Sigmoid colon (tissue), 7 donors: ENCODE data around the gene ZNF710. TPM values are rescaled to one million over a fixed set of nuclear protein-coding genes. Genes with fewer than 3 reads are reported as not detected.

Source experiments
- DNase-seq: peaks from one replicate; pipeline ENCODE4 v3.0.0-alpha.2; 2019
- H3K27ac ChIP-seq, 4 donors: fragments of 200-600 bp; sonication (generic); one replicate each; pipeline ENCODE4 v1.5.1; 2016 to 2019; ENCODE audit warnings: mild to moderate bottlenecking in 1 of 4
- H3K27me3 ChIP-seq, 3 donors: fragments of 200-600 bp; sonication (generic); one replicate each; pipeline ENCODE4 v1.5.1; 2019; ENCODE audit warnings: mild to moderate bottlenecking in 1 of 3
- H3K36me3 ChIP-seq, 4 donors: fragments of 200-600 bp; sonication (generic); one replicate each; pipeline ENCODE4 v1.5.1; 2016 to 2019
- H3K4me1 ChIP-seq, 4 donors: fragments of 200-600 bp; sonication (generic); one replicate each; pipeline ENCODE4 v1.5.1; 2017 to 2019
- H3K4me3 ChIP-seq, 4 donors: fragments of 200-600 bp; sonication (generic); one replicate each; pipeline ENCODE4 v1.5.1; 2017 to 2019; ENCODE audit warnings: mild to moderate bottlenecking in 2 of 4, moderate library complexity in 1 of 4
- H3K9me3 ChIP-seq, 4 donors: fragments of 200-600 bp in 3 of 4; sonication (generic) in 3 of 4; one replicate each; pipeline versions ENCODE4 v1.5.1 to v1.6.1; 2013 to 2019
- EP300 ChIP-seq, 4 donors: sonication (generic); formaldehyde crosslinking; IDR thresholded peaks; one replicate each; pipeline ENCODE4 v1.6.1; 2017; ENCODE audit warnings: antibody characterized with exemption in 4 of 4
- POLR2A ChIP-seq, 2 donors: fragments of 450-650 bp; IDR thresholded peaks; one replicate each; pipeline ENCODE4 v1.6.1; 2016; ENCODE audit warnings: antibody characterized with exemption in 2 of 2, mild to moderate bottlenecking in 2 of 2, moderate library complexity in 2 of 2
- POLR2AphosphoS5 ChIP-seq, 4 donors: sonication (generic); formaldehyde crosslinking; IDR thresholded peaks; one replicate each; pipeline ENCODE4 v1.6.1; 2017; ENCODE audit warnings: antibody characterized with exemption in 4 of 4
- WGBS, 2 donors: extraction: QIAGEN DNeasy Blood & Tissue Kit; methylation state at CpG; one replicate each; pipeline ENCODE4 v1.1.7; 2013; 5-methylcytosine and 5-hydroxymethylcytosine counted together
- intact Hi-C: fragments of 100-400 bp; cut with DNase I; formaldehyde crosslinking; loops from one replicate; pipeline ENCODE4 v1.15.1; 2023
- polyA plus RNA-seq, 3 donors: library from polyadenylated mRNA; stranded (reverse); fragments of 200-250 nt; gene quantifications; one replicate each; pipeline ENCODE4 v1.2.3, GENCODE V29; 2013
- total RNA-seq, 4 donors: library from RNA; depleted of rRNA; stranded (reverse); fragments of >200 nt; gene quantifications; one replicate each; pipeline ENCODE4 v1.1.0, GENCODE V29; 2016
- TF ChIP-seq, protein P1 (sequence below), 4 experiments: fragments of 450-650 bp in 3 of 4; fragments of 200-600 bp in 1 of 4; IDR thresholded peaks; one replicate each; pipeline ENCODE4 v1.5.1; 2016 to 2019; ENCODE audit warnings: antibody characterized with exemption in 4 of 4, mild to moderate bottlenecking in 3 of 4, moderate library complexity in 2 of 4
- donor health status: healthy with polysubstance abuse.
- donor health status: Bipolar disorder and iron deficiency.
- donor health status: healthy.

ZNF710 gene
- total and polyA plus RNA-seq, 7 donors, result 5.3 to 28.2 (median 10.0) TPM

- H3K36me3 ChIP-seq, result no peaks in the 10 kb centered on the region
- H3K4me3 ChIP-seq, result no peak overlapping the region
- no peak for TF ChIP-seq EP300 (IDR thresholded peaks at IDR 0.05)
- TF ChIP-seq, protein P1, sequence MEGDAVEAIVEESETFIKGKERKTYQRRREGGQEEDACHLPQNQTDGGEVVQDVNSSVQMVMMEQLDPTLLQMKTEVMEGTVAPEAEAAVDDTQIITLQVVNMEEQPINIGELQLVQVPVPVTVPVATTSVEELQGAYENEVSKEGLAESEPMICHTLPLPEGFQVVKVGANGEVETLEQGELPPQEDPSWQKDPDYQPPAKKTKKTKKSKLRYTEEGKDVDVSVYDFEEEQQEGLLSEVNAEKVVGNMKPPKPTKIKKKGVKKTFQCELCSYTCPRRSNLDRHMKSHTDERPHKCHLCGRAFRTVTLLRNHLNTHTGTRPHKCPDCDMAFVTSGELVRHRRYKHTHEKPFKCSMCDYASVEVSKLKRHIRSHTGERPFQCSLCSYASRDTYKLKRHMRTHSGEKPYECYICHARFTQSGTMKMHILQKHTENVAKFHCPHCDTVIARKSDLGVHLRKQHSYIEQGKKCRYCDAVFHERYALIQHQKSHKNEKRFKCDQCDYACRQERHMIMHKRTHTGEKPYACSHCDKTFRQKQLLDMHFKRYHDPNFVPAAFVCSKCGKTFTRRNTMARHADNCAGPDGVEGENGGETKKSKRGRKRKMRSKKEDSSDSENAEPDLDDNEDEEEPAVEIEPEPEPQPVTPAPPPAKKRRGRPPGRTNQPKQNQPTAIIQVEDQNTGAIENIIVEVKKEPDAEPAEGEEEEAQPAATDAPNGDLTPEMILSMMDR (IDR thresholded peaks at IDR 0.05), result no peak
- no peak for TF ChIP-seq POLR2A (IDR thresholded peaks at IDR 0.05)
- TF ChIP-seq POLR2AphosphoS5 (IDR thresholded peaks at IDR 0.05), result no peak
- no peak overlapping the region for H3K27ac ChIP-seq
- H3K4me1 ChIP-seq, result peaks cover 0 to 18% (median 5%) of the 10 kb centered on the region in 4 donors
- WGBS, 2 donors, result 93% methylated on average over 7 of the region's 7 CpGs
- H3K27me3 ChIP-seq, result no peaks in the 10 kb centered on the region
- no peak for DNase-seq
- H3K9me3 ChIP-seq, result no peaks in the 10 kb centered on the region
- intact Hi-C loops, result no loop called here
Observed at GRCh38 chr15:90056529-90056928, 55.4 kb downstream of the ZNF710 start.

DNA sequence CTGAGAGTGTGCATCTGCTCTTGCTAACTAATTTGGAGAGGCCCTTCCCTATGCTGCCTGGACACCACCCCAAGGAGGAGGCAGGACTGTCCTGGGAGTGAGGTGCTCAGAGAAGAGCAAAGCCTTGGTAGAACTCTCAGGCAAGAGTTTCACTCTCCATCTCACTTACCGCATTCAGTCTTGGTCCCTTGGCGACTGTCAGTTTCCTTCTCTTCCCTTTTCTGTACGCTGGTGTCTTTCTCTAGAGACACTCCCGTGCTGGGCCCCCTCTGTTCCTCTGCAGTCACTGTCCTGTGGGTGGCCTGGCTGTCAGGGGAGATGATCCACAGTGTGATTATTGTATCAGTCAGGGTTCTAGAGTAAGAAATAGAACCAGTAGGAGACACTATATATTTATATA, 57.2 kb downstream of the ZNF710 start:
- Histone ChIP-seq H3K9me3 (no peaks in the 10 kb centered on the region), H3K4me1 (peaks cover 0 to 35% (median 23%) of the 10 kb centered on the region in 4 donors), H3K27ac (peak overlapping the region in 1 of 4 donors; percentile 8), H3K4me3 (no peak overlapping the region), H3K27me3 (no peaks in the 10 kb centered on the region), H3K36me3 (no peaks in the 10 kb centered on the region)
- whole genome bisulfite sequencing, 2 donors, result 65 to 90% methylated on average over 4 of the region's 4 CpGs
- intact Hi-C loops, result no loop called here
- TF ChIP-seq EP300 (IDR thresholded peaks at IDR 0.05), result no peak
- TF ChIP-seq POLR2AphosphoS5 (IDR thresholded peaks at IDR 0.05), result no peak
- DNase-seq, result no peak

DNA sequence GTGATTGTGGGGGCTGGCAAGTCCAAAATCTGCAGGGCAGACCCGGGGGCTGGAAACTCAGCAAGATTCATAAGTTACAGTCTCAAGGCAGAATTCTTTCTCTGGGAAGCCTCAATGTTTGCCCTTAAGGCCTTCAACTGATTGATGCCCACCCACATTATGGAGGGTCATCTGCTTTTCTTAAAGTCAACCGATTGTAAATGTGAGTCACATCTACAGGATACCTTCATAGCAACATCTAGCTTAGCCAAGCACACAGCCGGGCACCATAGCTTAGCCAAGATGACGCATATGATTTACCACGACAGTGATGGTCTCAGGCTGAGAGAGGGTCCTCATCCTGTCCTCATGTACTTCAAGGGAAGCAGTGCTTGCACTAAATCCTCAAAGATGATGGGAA, 57.7 kb downstream of the ZNF710 start:
- no peak for DNase-seq
- Histone ChIP-seq H3K36me3 (no peaks in the 10 kb centered on the region), H3K27ac (peak overlapping the region; percentile 14 to 64 (median 42)), H3K4me1 (peaks cover 0 to 40% (median 28%) of the 10 kb centered on the region in 4 donors), H3K4me3 (no peak overlapping the region), H3K27me3 (no peaks in the 10 kb centered on the region), H3K9me3 (no peaks in the 10 kb centered on the region)
- intact Hi-C loops, result no loop called here
- WGBS, 2 donors, result 90 to 95% methylated on average over 5 of the region's 5 CpGs
- TF ChIP-seq, protein P1 (IDR thresholded peaks at IDR 0.05), result no peak
- TF ChIP-seq POLR2AphosphoS5 (IDR thresholded peaks at IDR 0.05) (no peak), POLR2A (IDR thresholded peaks at IDR 0.05) (no peak), EP300 (IDR thresholded peaks at IDR 0.05) (no peak)

- no peaks in the 10 kb centered on the region for H3K9me3 ChIP-seq
- H3K36me3 ChIP-seq, result no peaks in the 10 kb centered on the region
- peak in 1 of 4 donors; percentile 13 for TF ChIP-seq POLR2AphosphoS5 (IDR thresholded peaks at IDR 0.05)
- TF ChIP-seq, protein P1 (IDR thresholded peaks at IDR 0.05), result no peak
- no peaks in the 10 kb centered on the region for H3K27me3 ChIP-seq
- no peak overlapping the region for H3K4me3 ChIP-seq
- H3K27ac ChIP-seq, result peak overlapping the region; percentile 36 to 64 (median 48)
- DNase-seq, result peak; percentile 82
- intact Hi-C loops, result no loop called here
- WGBS, 2 donors, result 35 to 41% methylated on average over 21 of the region's 21 CpGs
- H3K4me1 ChIP-seq, result peaks cover 0 to 46% (median 34%) of the 10 kb centered on the region in 4 donors
Observed at GRCh38 chr15:90059208-90059985, 58.3 kb downstream of the ZNF710 start.

DNA sequence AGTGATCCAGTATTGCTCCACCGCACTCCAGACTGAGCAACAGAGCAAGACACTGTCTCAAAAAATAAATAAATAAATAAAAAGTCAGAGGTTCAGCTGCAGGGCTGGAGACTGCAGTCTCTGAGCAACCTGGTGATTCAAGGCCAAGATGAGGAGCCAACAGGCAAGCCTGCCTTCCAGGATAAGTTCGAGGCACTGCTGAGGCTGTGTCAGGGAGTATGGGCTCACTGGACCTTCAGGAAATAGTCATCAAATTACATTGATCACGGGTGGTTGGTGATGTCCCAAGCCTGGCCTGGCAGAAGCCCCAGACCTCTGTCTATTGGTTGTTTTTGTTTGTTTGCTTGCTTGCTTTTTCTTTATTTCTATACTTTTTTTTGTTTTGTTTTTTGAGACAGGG, 59.7 kb downstream of the ZNF710 start:
- Histone ChIP-seq H3K36me3 (no peaks in the 10 kb centered on the region), H3K9me3 (no peaks in the 10 kb centered on the region), H3K27ac (no peak overlapping the region), H3K27me3 (no peaks in the 10 kb centered on the region), H3K4me3 (no peak overlapping the region), H3K4me1 (peaks cover 0 to 60% (median 46%) of the 10 kb centered on the region in 4 donors)
- intact Hi-C loops, result no loop called here
- 67 to 84% methylated on average over 3 of the region's 3 CpGs for WGBS, 2 donors
- no peak for DNase-seq
- no peak for TF ChIP-seq EP300 (IDR thresholded peaks at IDR 0.05)
- TF ChIP-seq, protein P1 (IDR thresholded peaks at IDR 0.05), result no peak
- TF ChIP-seq POLR2AphosphoS5 (IDR thresholded peaks at IDR 0.05), result no peak
- TF ChIP-seq POLR2A (IDR thresholded peaks at IDR 0.05), result no peak
